HFFc6 (cell line): ENCODE measurements around the gene FSIP1. TPM values are rescaled to one million over a fixed set of nuclear protein-coding genes. Genes with fewer than 3 reads are reported as not detected.

Experiments
- DNase-seq: peaks from one replicate; pipeline ENCODE4 v3.0.0-alpha.2; 2018
- H3K27ac Mint-ChIP-seq: 2 replicates; pipeline ENCODE4 v1.8.0; 2020; ENCODE audit warnings: mild to moderate bottlenecking, mixed read lengths
- H3K27me3 Mint-ChIP-seq: 2 replicates; pipeline ENCODE4 v1.8.0; 2021; ENCODE audit warnings: mild to moderate bottlenecking, moderate library complexity, mixed read lengths; ENCODE audit not compliant: insufficient read depth
- H3K36me3 Mint-ChIP-seq: 2 replicates; pipeline ENCODE4 v1.8.0; 2021; ENCODE audit warnings: low read depth, mixed read lengths
- H3K4me1 Mint-ChIP-seq: 2 replicates; pipeline ENCODE4 v1.8.0; 2020; ENCODE audit warnings: low read depth, mixed read lengths
- H3K4me3 Mint-ChIP-seq: 2 replicates; pipeline ENCODE4 v1.8.0; 2020; ENCODE audit warnings: mild to moderate bottlenecking, moderate library complexity, mixed read lengths
- H3K9me3 Mint-ChIP-seq: 2 replicates; pipeline ENCODE4 v1.8.0; 2020; ENCODE audit warnings: mild to moderate bottlenecking, mixed read lengths
- total RNA-seq, 6 experiments: library from RNA; stranded (reverse); fragmentation: NEBNext Ultra II Directional; extraction: Animal tissue kit (Norgen Biotek cat#: 25700); gene quantifications; 2 replicates in 1 of 6; 3 replicates in 5 of 6; pipeline ENCODE4 v1.2.3, GENCODE V29; 2021
- TF ChIP-seq, protein P1 (sequence below): fragments of 200-600 bp; sonication (generic); IDR thresholded peaks from 2 replicates; pipeline ENCODE4 v1.5.0; 2021; ENCODE audit warnings: antibody characterized with exemption, mild to moderate bottlenecking

Gene FSIP1
- total RNA-seq, 6 experiments from 2014 or later, result 1.2 to 2.0 (median 1.3) TPM

DNA sequence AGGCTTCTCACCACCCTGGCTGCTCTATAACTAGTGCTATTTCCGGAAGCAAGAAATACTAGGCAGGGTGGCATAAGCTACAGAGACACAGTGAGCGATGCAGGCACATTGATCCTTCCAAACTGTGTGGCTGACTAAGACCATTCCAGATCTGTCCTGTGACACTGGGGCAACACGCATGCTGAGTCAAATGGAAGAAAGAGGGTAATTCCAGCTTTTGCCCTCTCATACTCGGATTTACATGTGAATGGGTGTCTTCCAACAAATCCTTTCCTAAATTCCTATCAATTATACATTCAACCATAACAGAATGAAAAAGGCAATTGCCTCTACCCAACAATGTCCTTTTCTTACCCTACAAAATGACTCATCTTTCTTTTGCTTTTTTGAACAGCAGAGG is 5.1 kb downstream of the FSIP1 start:
- no peak for DNase-seq
- Mint-ChIP-seq H3K27me3 (peaks cover 4% of the 10 kb centered on the region), H3K4me3 (no peak overlapping the region), H3K27ac (peak overlapping the region; percentile 16), H3K4me1 (peaks cover 12% of the 10 kb centered on the region), H3K9me3 (peaks cover 11% of the 10 kb centered on the region), H3K36me3 (peaks cover 14% of the 10 kb centered on the region)
- TF ChIP-seq, protein P1, sequence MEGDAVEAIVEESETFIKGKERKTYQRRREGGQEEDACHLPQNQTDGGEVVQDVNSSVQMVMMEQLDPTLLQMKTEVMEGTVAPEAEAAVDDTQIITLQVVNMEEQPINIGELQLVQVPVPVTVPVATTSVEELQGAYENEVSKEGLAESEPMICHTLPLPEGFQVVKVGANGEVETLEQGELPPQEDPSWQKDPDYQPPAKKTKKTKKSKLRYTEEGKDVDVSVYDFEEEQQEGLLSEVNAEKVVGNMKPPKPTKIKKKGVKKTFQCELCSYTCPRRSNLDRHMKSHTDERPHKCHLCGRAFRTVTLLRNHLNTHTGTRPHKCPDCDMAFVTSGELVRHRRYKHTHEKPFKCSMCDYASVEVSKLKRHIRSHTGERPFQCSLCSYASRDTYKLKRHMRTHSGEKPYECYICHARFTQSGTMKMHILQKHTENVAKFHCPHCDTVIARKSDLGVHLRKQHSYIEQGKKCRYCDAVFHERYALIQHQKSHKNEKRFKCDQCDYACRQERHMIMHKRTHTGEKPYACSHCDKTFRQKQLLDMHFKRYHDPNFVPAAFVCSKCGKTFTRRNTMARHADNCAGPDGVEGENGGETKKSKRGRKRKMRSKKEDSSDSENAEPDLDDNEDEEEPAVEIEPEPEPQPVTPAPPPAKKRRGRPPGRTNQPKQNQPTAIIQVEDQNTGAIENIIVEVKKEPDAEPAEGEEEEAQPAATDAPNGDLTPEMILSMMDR, result no peak

GRCh38 chr15:39776068-39776467 is 6.6 kb downstream of the FSIP1 start:
- TF ChIP-seq, protein P1, result no peak
- Mint-ChIP-seq H3K9me3 (peaks cover 3% of the 10 kb centered on the region; the same call in 1 of the 2 replicates), H3K36me3 (peaks cover 4% of the 10 kb centered on the region), H3K27ac (no peak overlapping the region), H3K4me1 (peaks cover 25% of the 10 kb centered on the region), H3K4me3 (no peak overlapping the region), H3K27me3 (peaks cover 3% of the 10 kb centered on the region)
- no peak for DNase-seq

- Mint-ChIP-seq H3K4me1 (peaks cover 34% of the 10 kb centered on the region), H3K27me3 (peaks cover 3% of the 10 kb centered on the region; the same call in 1 of the 2 replicates), H3K4me3 (no peak overlapping the region), H3K9me3 (no peaks in the 10 kb centered on the region), H3K27ac (no peak overlapping the region), H3K36me3 (no peaks in the 10 kb centered on the region)
- TF ChIP-seq, protein P1, result no peak
- no peak for DNase-seq
These were observed 7.9 kb downstream of the FSIP1 start for GRCh38 chr15:39774688-39775267.

DNA sequence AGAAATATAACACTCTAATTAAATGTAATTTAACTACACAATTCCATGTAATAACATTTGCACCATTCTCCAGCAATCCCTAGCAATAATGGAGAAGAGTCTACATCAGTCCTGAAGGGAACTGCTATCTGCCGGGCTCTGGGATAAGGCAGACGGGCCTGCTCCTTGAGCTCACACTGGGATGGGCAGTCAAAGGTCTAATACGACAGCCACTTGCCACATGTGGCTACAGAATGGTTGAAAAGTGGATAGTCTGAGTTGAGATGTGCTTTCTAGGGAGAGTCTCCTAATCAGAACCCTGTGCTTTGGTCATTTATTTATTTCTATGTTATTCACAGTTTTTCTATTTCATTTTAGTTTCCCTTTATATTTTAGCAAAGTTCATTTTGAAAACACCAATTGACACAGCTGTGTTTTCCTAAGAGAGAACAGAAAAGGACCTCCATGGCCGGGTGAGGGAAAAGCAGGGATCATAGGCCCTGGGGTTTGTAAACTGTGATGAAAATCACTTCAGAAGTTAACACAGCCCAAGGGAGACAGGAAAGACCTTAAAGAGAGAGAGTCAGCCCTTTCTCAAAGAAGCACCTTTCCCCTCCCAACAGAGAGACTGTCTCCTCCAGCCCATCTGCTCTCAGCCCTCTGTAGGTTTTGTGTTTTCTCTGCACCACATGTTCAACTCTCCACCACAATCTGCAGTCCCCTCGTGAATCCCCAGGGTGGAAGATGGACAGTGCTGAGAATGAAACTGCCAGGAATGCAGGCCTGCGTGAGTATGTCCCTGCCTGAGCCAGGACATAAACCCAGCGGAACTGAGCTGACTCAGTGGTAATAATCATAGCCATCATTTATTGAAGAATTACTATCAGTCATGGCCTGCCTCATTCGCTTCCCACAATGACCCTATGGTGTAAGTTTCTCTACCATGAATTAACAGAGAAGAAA is 11.6 kb downstream of the FSIP1 start:
- Mint-ChIP-seq H3K4me1 (peaks cover 22% of the 10 kb centered on the region), H3K27me3 (peaks cover 3% of the 10 kb centered on the region; the same call in 1 of the 2 replicates), H3K4me3 (peak overlapping the region; percentile 84), H3K36me3 (no peaks in the 10 kb centered on the region), H3K9me3 (no peaks in the 10 kb centered on the region), H3K27ac (peak overlapping the region; percentile 98)
- TF ChIP-seq, protein P1, result 0 out of 2 replicates have a peak, but pooled peaks have one; percentile 17
- DNase-seq, result peak; percentile 90

DNA sequence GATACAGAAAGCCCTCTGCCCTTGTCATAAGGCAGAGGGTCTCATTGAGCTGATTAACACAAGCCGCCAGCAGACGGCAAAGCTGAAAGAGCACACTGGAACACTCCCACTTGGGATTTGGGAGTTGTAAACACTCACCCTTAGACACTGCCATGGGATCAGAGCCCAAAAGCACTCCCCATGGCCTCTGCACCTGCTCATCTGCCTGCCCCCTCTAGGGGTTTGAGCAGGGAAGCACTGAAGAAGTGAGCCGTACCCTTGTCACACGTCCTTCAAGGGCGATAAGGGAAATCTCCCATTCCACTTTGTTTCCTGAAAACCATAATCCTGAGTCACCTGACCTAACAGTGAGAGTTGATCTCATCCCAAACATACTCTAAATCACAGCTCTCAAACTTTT is 14.7 kb downstream of the FSIP1 start:
- Mint-ChIP-seq H3K36me3 (peaks cover 4% of the 10 kb centered on the region; the same call in 1 of the 2 replicates), H3K27me3 (no peaks in the 10 kb centered on the region), H3K4me3 (no peak overlapping the region), H3K4me1 (peaks cover 22% of the 10 kb centered on the region), H3K9me3 (no peaks in the 10 kb centered on the region), H3K27ac (no peak overlapping the region)
- TF ChIP-seq, protein P1, result 0 out of 2 replicates have a peak, but pooled peaks have one; percentile 14
- no peak for DNase-seq
